HepG2 (cell line): ENCODE results near the gene GGA3. TPM values are rescaled to one million over a fixed set of nuclear protein-coding genes. Genes with fewer than 3 reads are reported as not detected.

Experiments used
- AHR ChIP-seq: IDR thresholded peaks from 2 replicates; pipeline ENCODE4 v1.6.1; 2018; ENCODE audit warnings: missing genetic modification reagents, missing compliant biosample characterization
- ARID2 ChIP-seq: sonication (generic); formaldehyde crosslinking; IDR thresholded peaks from 2 replicates; pipeline ENCODE4 v1.8.1; 2022; ENCODE audit warnings: mild to moderate bottlenecking, missing genetic modification reagents, borderline replicate concordance
- ETV6 ChIP-seq: sonication (generic); formaldehyde crosslinking; conservative IDR thresholded peaks from 2 replicates; pipeline ENCODE4 v1.4.0; 2020; ENCODE audit warnings: missing genetic modification reagents
- EZH2 ChIP-seq: conservative IDR thresholded peaks from 2 replicates; pipeline ENCODE4 v1.6.1; 2012; ENCODE audit warnings: mild to moderate bottlenecking, low read depth, low read length, moderate library complexity
- MXI1 ChIP-seq: IDR thresholded peaks from 3 replicates; pipeline ENCODE4 v1.6.1; 2012; ENCODE audit warnings: low read depth, low read length, inconsistent platforms, borderline replicate concordance
- RAD51 ChIP-seq: fragments of 450-650 bp; IDR thresholded peaks from 2 replicates; pipeline ENCODE4 v1.6.1; 2016; ENCODE audit warnings: borderline replicate concordance
- SMARCE1 ChIP-seq: fragments of 450-650 bp; IDR thresholded peaks from 2 replicates; pipeline ENCODE4 v1.6.1; 2017; ENCODE audit warnings: borderline replicate concordance
- SMC3 ChIP-seq: IDR thresholded peaks from 2 replicates; pipeline ENCODE4 v1.6.1; 2011; ENCODE audit warnings: low read length, improper control_type of control experiment
- TBL1XR1 ChIP-seq: fragments of 150-350 bp; IDR thresholded peaks from 2 replicates; pipeline ENCODE4 v1.6.1; 2014; ENCODE audit warnings: borderline replicate concordance, low read length; ENCODE audit not compliant: partially characterized antibody
- TP53 ChIP-seq: sonication (generic); formaldehyde crosslinking; conservative IDR thresholded peaks from 2 replicates; pipeline ENCODE4 v1.4.0; 2020; ENCODE audit warnings: missing genetic modification reagents
- ZNF274 ChIP-seq: sonication (generic); formaldehyde crosslinking; IDR thresholded peaks from 2 replicates; pipeline ENCODE4 v1.5.1; 2020; ENCODE audit warnings: mild to moderate bottlenecking, missing genetic modification reagents
- ZNF317 ChIP-seq: sonication (generic); formaldehyde crosslinking; IDR thresholded peaks from 2 replicates; pipeline ENCODE4 v1.5.0; 2020; ENCODE audit warnings: mild to moderate bottlenecking, missing genetic modification reagents
- ZNF33A ChIP-seq: sonication (generic); formaldehyde crosslinking; IDR thresholded peaks from 2 replicates; pipeline ENCODE4 v1.5.1; 2020; ENCODE audit warnings: missing genetic modification reagents, mild to moderate bottlenecking, moderate library complexity, borderline replicate concordance
- ZNF350 ChIP-seq: sonication (generic); formaldehyde crosslinking; IDR thresholded peaks from 2 replicates; pipeline ENCODE4 v1.4.0; 2020; ENCODE audit warnings: mild to moderate bottlenecking, low read depth, missing genetic modification reagents, borderline replicate concordance
- ZNF558 ChIP-seq: sonication (generic); formaldehyde crosslinking; IDR thresholded peaks from 2 replicates; pipeline ENCODE4 v1.9.0; 2022; ENCODE audit warnings: mild to moderate bottlenecking, missing genetic modification reagents, borderline replicate concordance
- ZNF747 ChIP-seq: sonication (generic); formaldehyde crosslinking; IDR thresholded peaks from 2 replicates; pipeline ENCODE4 v1.8.1; 2023; ENCODE audit warnings: missing genetic modification reagents, mild to moderate bottlenecking, borderline replicate concordance
- polyA plus RNA-seq, 8 experiments: library from polyadenylated mRNA; depleted of rRNA in 3 of 8; stranded (reverse) in 7 of 8; unstranded in 1 of 8; fragments of >200 nt; fragmentation: Illumina TruSeq in 4 of 8; extraction: Trizol in 4 of 8; gene quantifications; 2 replicates each; pipeline versions ENCODE4 v1.2.1 to v1.2.3, GENCODE V29; 2011 to 2016; ENCODE audit warnings: low read depth in 4 of 8, missing spikeins in 1 of 8, mixed read lengths in 1 of 8; ENCODE audit not compliant: insufficient read depth in 1 of 8
- total RNA-seq, 5 experiments: library from RNA; depleted of rRNA; stranded (reverse); fragments of >200 nt; fragmentation: Illumina TruSeq; extraction: Trizol; gene quantifications; 2 replicates each; pipeline ENCODE4 v1.2.3, GENCODE V29; 2016; ENCODE audit warnings: low read depth in 1 of 5
- TF ChIP-seq, protein P1 (sequence below): sonication (generic); formaldehyde crosslinking; IDR thresholded peaks from 2 replicates; pipeline ENCODE4 v1.4.0; 2020; ENCODE audit warnings: mild to moderate bottlenecking, missing genetic modification reagents, borderline replicate concordance
- TF ChIP-seq, protein P2 (sequence below), 2 experiments: sonication (generic) in 1 of 2; formaldehyde crosslinking in 1 of 2; IDR thresholded peaks; 2 replicates each; pipeline versions ENCODE4 v1.4.0 to v1.6.1; 2018 to 2020; ENCODE audit warnings: missing genetic modification reagents in 2 of 2, borderline replicate concordance in 1 of 2, low read depth in 1 of 2, mild to moderate bottlenecking in 1 of 2, missing biosample characterization in 1 of 2
- TF ChIP-seq, protein P3 (sequence below): sonication (generic); formaldehyde crosslinking; conservative IDR thresholded peaks from 2 replicates; pipeline ENCODE4 v1.4.0; 2020; ENCODE audit warnings: missing genetic modification reagents
- TF ChIP-seq, protein P4 (sequence below): sonication (generic); formaldehyde crosslinking; IDR thresholded peaks from 2 replicates; pipeline ENCODE4 v1.4.0; 2020; ENCODE audit warnings: missing genetic modification reagents
- TF ChIP-seq, protein P5 (sequence below): IDR thresholded peaks from 2 replicates; pipeline ENCODE4 v1.6.1; 2018; ENCODE audit warnings: missing genetic modification reagents, mild to moderate bottlenecking, missing compliant biosample characterization

GGA3 gene
- total and polyA plus RNA-seq, 2 of the 13 experiments (the other 11 are each of a cell fraction or from before 2014, with no cell fraction given): 28.4 to 43.7 TPM

DNA sequence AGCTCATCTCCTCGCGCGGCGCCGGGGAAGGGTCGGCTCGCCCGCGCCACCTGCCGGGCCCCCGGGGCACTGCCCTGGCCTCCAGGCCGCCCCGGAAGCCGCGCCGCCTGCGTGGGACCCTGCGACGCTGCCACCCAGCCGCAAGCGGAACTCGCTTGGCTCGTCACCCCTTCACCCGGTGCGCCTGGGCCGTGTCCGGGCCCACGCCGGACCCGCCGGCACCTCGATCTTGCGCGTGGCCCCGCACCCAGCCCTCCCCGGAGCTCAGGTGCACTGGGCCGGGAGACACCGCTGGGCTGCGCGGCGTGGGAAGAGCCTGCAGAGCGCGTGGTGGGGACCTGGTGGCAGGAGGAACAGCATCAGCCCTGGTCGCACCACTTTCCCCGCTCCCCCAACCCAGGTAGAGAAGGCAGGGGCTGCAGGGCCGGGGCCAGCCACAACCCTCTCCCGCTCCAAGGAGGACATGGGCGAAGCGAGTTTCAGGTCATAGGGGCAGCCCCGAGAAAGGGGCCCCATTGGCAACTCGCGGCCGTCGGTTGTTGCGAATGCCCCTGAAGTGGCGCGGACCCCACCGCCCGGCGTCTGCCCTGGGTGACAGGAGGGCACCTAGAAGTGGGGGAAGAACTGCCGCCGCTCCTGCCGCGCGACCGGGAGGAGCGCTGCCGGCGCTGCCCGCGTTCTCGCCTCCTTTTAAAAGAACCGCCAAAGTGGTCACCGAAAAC is 10.0 kb upstream of the GGA3 start (continued):
- TF ChIP-seq, protein P1, sequence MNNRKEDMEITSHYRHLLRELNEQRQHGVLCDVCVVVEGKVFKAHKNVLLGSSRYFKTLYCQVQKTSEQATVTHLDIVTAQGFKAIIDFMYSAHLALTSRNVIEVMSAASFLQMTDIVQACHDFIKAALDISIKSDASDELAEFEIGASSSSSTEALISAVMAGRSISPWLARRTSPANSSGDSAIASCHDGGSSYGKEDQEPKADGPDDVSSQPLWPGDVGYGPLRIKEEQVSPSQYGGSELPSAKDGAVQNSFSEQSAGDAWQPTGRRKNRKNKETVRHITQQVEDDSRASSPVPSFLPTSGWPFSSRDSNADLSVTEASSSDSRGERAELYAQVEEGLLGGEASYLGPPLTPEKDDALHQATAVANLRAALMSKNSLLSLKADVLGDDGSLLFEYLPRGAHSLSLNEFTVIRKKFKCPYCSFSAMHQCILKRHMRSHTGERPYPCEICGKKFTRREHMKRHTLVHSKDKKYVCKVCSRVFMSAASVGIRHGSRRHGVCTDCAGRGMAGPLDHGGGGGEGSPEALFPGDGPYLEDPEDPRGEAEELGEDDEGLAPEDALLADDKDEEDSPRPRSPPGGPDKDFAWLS (CRISPR knock-in tag): 0 out of 2 replicates have a peak, but pooled peaks have one; percentile 33
- TF ChIP-seq ETV6 (CRISPR knock-in tag): peak; percentile 80; the same call in 1 of the 2 replicates
- no peak; the same call in 1 of the 2 replicates for TF ChIP-seq AHR
- no peak for TF ChIP-seq ZNF350 (CRISPR knock-in tag)
- no peak for TF ChIP-seq ZNF747 (CRISPR knock-in tag)
- TF ChIP-seq, protein P2, sequence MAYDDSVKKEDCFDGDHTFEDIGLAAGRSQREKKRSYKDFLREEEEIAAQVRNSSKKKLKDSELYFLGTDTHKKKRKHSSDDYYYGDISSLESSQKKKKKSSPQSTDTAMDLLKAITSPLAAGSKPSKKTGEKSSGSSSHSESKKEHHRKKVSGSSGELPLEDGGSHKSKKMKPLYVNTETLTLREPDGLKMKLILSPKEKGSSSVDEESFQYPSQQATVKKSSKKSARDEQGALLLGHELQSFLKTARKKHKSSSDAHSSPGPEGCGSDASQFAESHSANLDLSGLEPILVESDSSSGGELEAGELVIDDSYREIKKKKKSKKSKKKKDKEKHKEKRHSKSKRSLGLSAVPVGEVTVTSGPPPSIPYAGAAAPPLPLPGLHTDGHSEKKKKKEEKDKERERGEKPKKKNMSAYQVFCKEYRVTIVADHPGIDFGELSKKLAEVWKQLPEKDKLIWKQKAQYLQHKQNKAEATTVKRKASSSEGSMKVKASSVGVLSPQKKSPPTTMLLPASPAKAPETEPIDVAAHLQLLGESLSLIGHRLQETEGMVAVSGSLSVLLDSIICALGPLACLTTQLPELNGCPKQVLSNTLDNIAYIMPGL (CRISPR knock-in tag; IDR thresholded peaks at IDR 0.05; ENCODE audit: borderline replicate concordance in 1 of 2, low read depth in 1 of 2): peak in 1 of 2 experiments; percentile 80
- no peak for TF ChIP-seq TBL1XR1
- no peak for TF ChIP-seq ZNF317 (CRISPR knock-in tag)
- TF ChIP-seq TP53 (CRISPR knock-in tag): no peak; the same call in 1 of the 2 replicates
- no peak for TF ChIP-seq SMARCE1
- TF ChIP-seq, protein P3, sequence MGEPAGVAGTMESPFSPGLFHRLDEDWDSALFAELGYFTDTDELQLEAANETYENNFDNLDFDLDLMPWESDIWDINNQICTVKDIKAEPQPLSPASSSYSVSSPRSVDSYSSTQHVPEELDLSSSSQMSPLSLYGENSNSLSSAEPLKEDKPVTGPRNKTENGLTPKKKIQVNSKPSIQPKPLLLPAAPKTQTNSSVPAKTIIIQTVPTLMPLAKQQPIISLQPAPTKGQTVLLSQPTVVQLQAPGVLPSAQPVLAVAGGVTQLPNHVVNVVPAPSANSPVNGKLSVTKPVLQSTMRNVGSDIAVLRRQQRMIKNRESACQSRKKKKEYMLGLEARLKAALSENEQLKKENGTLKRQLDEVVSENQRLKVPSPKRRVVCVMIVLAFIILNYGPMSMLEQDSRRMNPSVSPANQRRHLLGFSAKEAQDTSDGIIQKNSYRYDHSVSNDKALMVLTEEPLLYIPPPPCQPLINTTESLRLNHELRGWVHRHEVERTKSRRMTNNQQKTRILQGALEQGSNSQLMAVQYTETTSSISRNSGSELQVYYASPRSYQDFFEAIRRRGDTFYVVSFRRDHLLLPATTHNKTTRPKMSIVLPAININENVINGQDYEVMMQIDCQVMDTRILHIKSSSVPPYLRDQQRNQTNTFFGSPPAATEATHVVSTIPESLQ (CRISPR knock-in tag): no peak; the same call in 1 of the 2 replicates
- TF ChIP-seq MXI1: peak; percentile 87; the same call in 2 of the 3 replicates
- TF ChIP-seq RAD51: no peak
- no peak for TF ChIP-seq ZNF33A (CRISPR knock-in tag)
- no peak for TF ChIP-seq SMC3
- 0 out of 2 replicates have a peak, but pooled peaks have one; percentile 9 for TF ChIP-seq ZNF274
- TF ChIP-seq ZNF558 (CRISPR knock-in tag): peak; percentile 80; the same call in 1 of the 2 replicates
- TF ChIP-seq, protein P4, sequence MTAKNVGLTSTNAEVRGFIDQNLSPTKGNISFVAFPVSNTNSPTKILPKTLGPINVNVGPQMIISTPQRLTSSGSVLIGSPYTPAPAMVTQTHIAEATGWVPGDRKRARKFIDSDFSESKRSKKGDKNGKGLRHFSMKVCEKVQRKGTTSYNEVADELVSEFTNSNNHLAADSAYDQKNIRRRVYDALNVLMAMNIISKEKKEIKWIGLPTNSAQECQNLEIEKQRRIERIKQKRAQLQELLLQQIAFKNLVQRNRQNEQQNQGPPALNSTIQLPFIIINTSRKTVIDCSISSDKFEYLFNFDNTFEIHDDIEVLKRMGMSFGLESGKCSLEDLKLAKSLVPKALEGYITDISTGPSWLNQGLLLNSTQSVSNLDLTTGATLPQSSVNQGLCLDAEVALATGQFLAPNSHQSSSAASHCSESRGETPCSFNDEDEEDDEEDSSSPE (CRISPR knock-in tag): peak; percentile 68
- TF ChIP-seq ARID2: 0 out of 2 replicates have a peak, but pooled peaks have one; percentile 62
- TF ChIP-seq EZH2: no peak
- TF ChIP-seq, protein P5, sequence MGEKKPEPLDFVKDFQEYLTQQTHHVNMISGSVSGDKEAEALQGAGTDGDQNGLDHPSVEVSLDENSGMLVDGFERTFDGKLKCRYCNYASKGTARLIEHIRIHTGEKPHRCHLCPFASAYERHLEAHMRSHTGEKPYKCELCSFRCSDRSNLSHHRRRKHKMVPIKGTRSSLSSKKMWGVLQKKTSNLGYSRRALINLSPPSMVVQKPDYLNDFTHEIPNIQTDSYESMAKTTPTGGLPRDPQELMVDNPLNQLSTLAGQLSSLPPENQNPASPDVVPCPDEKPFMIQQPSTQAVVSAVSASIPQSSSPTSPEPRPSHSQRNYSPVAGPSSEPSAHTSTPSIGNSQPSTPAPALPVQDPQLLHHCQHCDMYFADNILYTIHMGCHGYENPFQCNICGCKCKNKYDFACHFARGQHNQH (CRISPR knock-in tag): peak; percentile 37; the same call in 1 of the 2 replicates
